Measurements from ENCODE around the gene SPOCK1. TPM values are rescaled to one million over a fixed set of nuclear protein-coding genes. Genes with fewer than 3 reads are reported as not detected.

SPOCK1 gene
- total and polyA plus RNA-seq, 9 of the 15 experiments (the other 6 are each of a cell fraction or from before 2014, with no cell fraction given) = 0.01 to 0.35 (median 0.04) TPM; not detected in 6

DNA sequence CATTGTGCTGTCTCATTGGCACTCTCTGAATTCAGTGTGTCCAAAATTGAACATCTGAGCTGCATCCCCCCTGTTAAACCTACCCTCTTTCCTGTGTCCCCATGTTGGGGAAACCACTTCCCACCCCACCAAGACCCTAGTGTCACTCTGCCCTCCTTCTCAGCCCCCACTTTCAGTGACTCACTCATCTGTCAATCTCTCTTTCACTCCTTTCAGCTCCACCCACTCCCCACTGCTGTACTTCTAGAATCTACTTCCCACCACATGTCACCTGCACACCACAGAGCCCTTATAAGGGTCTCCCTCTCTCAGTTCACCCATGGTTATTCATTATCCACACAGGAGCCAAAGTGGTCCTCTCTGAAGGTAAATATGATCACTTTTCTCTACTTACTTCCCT lies 5.8 kb upstream of the SPOCK1 start:
- Histone ChIP-seq H3K9me1 (ENCODE audit: control insufficient read depth, insufficient read depth, low read length) (no peaks in the 10 kb centered on the region), H3K4me3 (no peak overlapping the region), H4K20me1 (replicated peaks; ENCODE audit: control insufficient read depth, insufficient read depth, low read length) (no peaks in the 10 kb centered on the region; the same call in 1 of the 2 replicates), H3K27me3 (ENCODE audit: control insufficient read depth in 2 of 2, insufficient read depth in 2 of 2, low read length in 2 of 2) (0 out of 5 replicates have a peak, but pooled peaks cover 0 to 4% of the 10 kb centered on the region in 2 experiments), H3K9me3 (replicated peaks; ENCODE audit: control insufficient read depth, insufficient read depth, low read depth, low read length) (no peaks in the 10 kb centered on the region), H3K36me3 (ENCODE audit: control insufficient read depth, insufficient read depth, low read length) (no peaks in the 10 kb centered on the region), H3K27ac (ENCODE audit: extremely low read depth, low read depth, low read length) (no peak overlapping the region), H2AFZ (ENCODE audit: low read depth, low read length) (no peak overlapping the region), H3K9ac (ENCODE audit: insufficient read depth in 1 of 2, low read depth in 2 of 2, low read length in 2 of 2) (no peak overlapping the region), H3K79me2 (ENCODE audit: control insufficient read depth, insufficient read depth, low read length) (no peaks in the 10 kb centered on the region), H3K4me2 (ENCODE audit: insufficient read depth, low read length) (no peak overlapping the region), H3K4me1 (replicated peaks in 1 of 2; ENCODE audit: control insufficient read depth in 2 of 2, insufficient read depth in 2 of 2, low read length in 2 of 2) (no peaks in the 10 kb centered on the region)
- no peak for FAIRE-seq
- no TSS peak for BruUV-seq (replicated peaks)
- in situ Hi-C loops (cut with MboI) = no loop called here
- no peak for ATAC-seq
- POLR2A ChIA-PET = no interaction called here
- TF ChIP-seq, protein P1, sequence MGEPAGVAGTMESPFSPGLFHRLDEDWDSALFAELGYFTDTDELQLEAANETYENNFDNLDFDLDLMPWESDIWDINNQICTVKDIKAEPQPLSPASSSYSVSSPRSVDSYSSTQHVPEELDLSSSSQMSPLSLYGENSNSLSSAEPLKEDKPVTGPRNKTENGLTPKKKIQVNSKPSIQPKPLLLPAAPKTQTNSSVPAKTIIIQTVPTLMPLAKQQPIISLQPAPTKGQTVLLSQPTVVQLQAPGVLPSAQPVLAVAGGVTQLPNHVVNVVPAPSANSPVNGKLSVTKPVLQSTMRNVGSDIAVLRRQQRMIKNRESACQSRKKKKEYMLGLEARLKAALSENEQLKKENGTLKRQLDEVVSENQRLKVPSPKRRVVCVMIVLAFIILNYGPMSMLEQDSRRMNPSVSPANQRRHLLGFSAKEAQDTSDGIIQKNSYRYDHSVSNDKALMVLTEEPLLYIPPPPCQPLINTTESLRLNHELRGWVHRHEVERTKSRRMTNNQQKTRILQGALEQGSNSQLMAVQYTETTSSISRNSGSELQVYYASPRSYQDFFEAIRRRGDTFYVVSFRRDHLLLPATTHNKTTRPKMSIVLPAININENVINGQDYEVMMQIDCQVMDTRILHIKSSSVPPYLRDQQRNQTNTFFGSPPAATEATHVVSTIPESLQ (CRISPR knock-in tag; IDR thresholded peaks at IDR 0.05) = no peak
- intact Hi-C loops (cut with micrococcal nuclease) = no loop called here
- CTCF ChIA-PET (ENCODE audit: low intra/inter-chr PET ratio) = no interaction called here
- DNase-seq (ENCODE audit: extremely low read depth in 1 of 4, low spot score in 3 of 4) = no peak

- Histone ChIP-seq H3K27me3 (ENCODE audit: control insufficient read depth in 2 of 2, insufficient read depth in 2 of 2, low read length in 2 of 2) (0 out of 5 replicates have a peak, but pooled peaks cover 0 to 4% of the 10 kb centered on the region in 2 experiments), H3K9ac (ENCODE audit: insufficient read depth in 1 of 2, low read depth in 2 of 2, low read length in 2 of 2) (no peak overlapping the region), H3K4me2 (ENCODE audit: insufficient read depth, low read length) (no peak overlapping the region), H3K9me1 (ENCODE audit: control insufficient read depth, insufficient read depth, low read length) (no peaks in the 10 kb centered on the region), H3K4me3 (no peak overlapping the region), H3K36me3 (ENCODE audit: control insufficient read depth, insufficient read depth, low read length) (no peaks in the 10 kb centered on the region), H3K4me1 (replicated peaks in 1 of 2; ENCODE audit: control insufficient read depth in 2 of 2, insufficient read depth in 2 of 2, low read length in 2 of 2) (peaks cover 0 to 6% of the 10 kb centered on the region in 2 experiments; a peak in 1 of 5 replicates), H4K20me1 (replicated peaks; ENCODE audit: control insufficient read depth, insufficient read depth, low read length) (no peaks in the 10 kb centered on the region; the same call in 1 of the 2 replicates), H3K9me3 (replicated peaks; ENCODE audit: control insufficient read depth, insufficient read depth, low read depth, low read length) (no peaks in the 10 kb centered on the region), H2AFZ (ENCODE audit: low read depth, low read length) (no peak overlapping the region), H3K27ac (ENCODE audit: extremely low read depth, low read depth, low read length) (no peak overlapping the region), H3K79me2 (ENCODE audit: control insufficient read depth, insufficient read depth, low read length) (no peaks in the 10 kb centered on the region)
- BruUV-seq (replicated peaks) = no TSS peak
- ATAC-seq = no peak
- no peak for FAIRE-seq
- ChIA-PET POLR2A (no interaction called here), CTCF (ENCODE audit: low intra/inter-chr PET ratio) (no interaction called here)
- intact Hi-C loops (cut with micrococcal nuclease) = no loop called here
- no peak for DNase-seq (ENCODE audit: extremely low read depth in 1 of 4, low spot score in 3 of 4)
- in situ Hi-C loops (cut with MboI) = no loop called here
- TF ChIP-seq DNMT1 (IDR thresholded peaks at IDR 0.05) (no peak), FOXK2 (conservative IDR thresholded peaks at IDR 0.05 in 1 of 2, IDR thresholded peaks at IDR 0.05 in 1 of 2; ENCODE audit: low read depth in 2 of 2) (no peak), EWSR1 (IDR thresholded peaks at IDR 0.05; ENCODE audit: borderline replicate concordance, low read depth, partially characterized antibody) (no peak), PCBP2 (IDR thresholded peaks at IDR 0.05; ENCODE audit: low read depth, low read length, poor library complexity, severe bottlenecking) (no peak), PCBP1 (IDR thresholded peaks at IDR 0.05; ENCODE audit: low read depth, low read length, poor library complexity, severe bottlenecking) (no peak)
- TF ChIP-seq, protein P1 (CRISPR knock-in tag; IDR thresholded peaks at IDR 0.05) = no peak
- TF ChIP-seq, protein P2, sequence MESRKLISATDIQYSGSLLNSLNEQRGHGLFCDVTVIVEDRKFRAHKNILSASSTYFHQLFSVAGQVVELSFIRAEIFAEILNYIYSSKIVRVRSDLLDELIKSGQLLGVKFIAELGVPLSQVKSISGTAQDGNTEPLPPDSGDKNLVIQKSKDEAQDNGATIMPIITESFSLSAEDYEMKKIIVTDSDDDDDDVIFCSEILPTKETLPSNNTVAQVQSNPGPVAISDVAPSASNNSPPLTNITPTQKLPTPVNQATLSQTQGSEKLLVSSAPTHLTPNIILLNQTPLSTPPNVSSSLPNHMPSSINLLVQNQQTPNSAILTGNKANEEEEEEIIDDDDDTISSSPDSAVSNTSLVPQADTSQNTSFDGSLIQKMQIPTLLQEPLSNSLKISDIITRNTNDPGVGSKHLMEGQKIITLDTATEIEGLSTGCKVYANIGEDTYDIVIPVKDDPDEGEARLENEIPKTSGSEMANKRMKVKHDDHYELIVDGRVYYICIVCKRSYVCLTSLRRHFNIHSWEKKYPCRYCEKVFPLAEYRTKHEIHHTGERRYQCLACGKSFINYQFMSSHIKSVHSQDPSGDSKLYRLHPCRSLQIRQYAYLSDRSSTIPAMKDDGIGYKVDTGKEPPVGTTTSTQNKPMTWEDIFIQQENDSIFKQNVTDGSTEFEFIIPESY (CRISPR knock-in tag; IDR thresholded peaks at IDR 0.05) = no peak
Observed at GRCh38 chr5:137503456-137503855, 4.3 kb upstream of the SPOCK1 start.
